Progenitor cell of endocrine pancreas (in vitro differentiated cells): ENCODE results near the gene DRGX. TPM values are rescaled to one million over a fixed set of nuclear protein-coding genes. Genes with fewer than 3 reads are reported as not detected.

ENCODE experiments used
- DNase-seq: peaks from one replicate; pipeline ENCODE4 v3.0.0; 2021; ENCODE audit warnings: low spot score; ENCODE audit not compliant: unreplicated experiment
- H3K27ac Mint-ChIP-seq: 2 replicates; pipeline ENCODE4 v1.8.0; 2021; ENCODE audit warnings: mild to moderate bottlenecking, moderate library complexity, mixed read lengths
- H3K27me3 Mint-ChIP-seq: 2 replicates; pipeline ENCODE4 v1.8.0; 2021; ENCODE audit warnings: mixed read lengths
- H3K36me3 Mint-ChIP-seq: 2 replicates; pipeline ENCODE4 v1.8.0; 2022; ENCODE audit warnings: mixed read lengths; ENCODE audit not compliant: insufficient read depth
- H3K4me1 Mint-ChIP-seq: 2 replicates; pipeline ENCODE4 v1.8.0; 2021; ENCODE audit warnings: low read depth, mixed read lengths
- H3K4me3 Mint-ChIP-seq: 2 replicates; pipeline ENCODE4 v1.8.0; 2021; ENCODE audit warnings: low read depth, mild to moderate bottlenecking, moderate library complexity, mixed read lengths
- H3K9me3 Mint-ChIP-seq: 2 replicates; pipeline ENCODE4 v1.8.0; 2021; ENCODE audit warnings: low read depth, mixed read lengths
- CTCF ChIP-seq: fragments of 200-600 bp; sonication (generic); IDR thresholded peaks from one replicate; pipeline ENCODE4 v1.5.0; 2021; ENCODE audit warnings: antibody characterized with exemption, mild to moderate bottlenecking; ENCODE audit not compliant: unreplicated experiment
- total RNA-seq: library from RNA; stranded (reverse); gene quantifications from 2 replicates; pipeline ENCODE4 v1.2.1, GENCODE V29; 2021

DRGX gene
- total RNA-seq, 1 donor from 2014 or later: not detected

GRCh38 chr10:49335364-49335972, 60.4 kb downstream of the DRGX start:
- Mint-ChIP-seq H3K27me3 (peaks cover 23% of the 10 kb centered on the region), H3K4me3 (no peak overlapping the region), H3K36me3 (no peaks in the 10 kb centered on the region), H3K9me3 (peaks cover 5% of the 10 kb centered on the region), H3K4me1 (no peaks in the 10 kb centered on the region), H3K27ac (no peak overlapping the region)
- no peak for DNase-seq
- no peak for TF ChIP-seq CTCF

GRCh38 chr10:49334964-49335363, 60.9 kb downstream of the DRGX start:
- Mint-ChIP-seq H3K36me3 (no peaks in the 10 kb centered on the region), H3K27ac (no peak overlapping the region), H3K4me1 (no peaks in the 10 kb centered on the region), H3K27me3 (peaks cover 23% of the 10 kb centered on the region), H3K4me3 (no peak overlapping the region), H3K9me3 (peaks cover 5% of the 10 kb centered on the region)
- no peak for TF ChIP-seq CTCF
- no peak for DNase-seq

- Mint-ChIP-seq H3K9me3 (peaks cover 5% of the 10 kb centered on the region), H3K4me1 (no peaks in the 10 kb centered on the region), H3K27ac (no peak overlapping the region), H3K27me3 (peaks cover 32% of the 10 kb centered on the region), H3K4me3 (no peak overlapping the region), H3K36me3 (no peaks in the 10 kb centered on the region)
- no peak for DNase-seq
- no peak for TF ChIP-seq CTCF
Observed at GRCh38 chr10:49333192-49333591, 62.7 kb downstream of the DRGX start.

- Mint-ChIP-seq H3K27me3 (peaks cover 32% of the 10 kb centered on the region), H3K36me3 (no peaks in the 10 kb centered on the region), H3K27ac (no peak overlapping the region), H3K9me3 (peaks cover 5% of the 10 kb centered on the region), H3K4me1 (no peaks in the 10 kb centered on the region), H3K4me3 (no peak overlapping the region)
- TF ChIP-seq CTCF: no peak
- no peak for DNase-seq
Observed at GRCh38 chr10:49332768-49333167, 63.1 kb downstream of the DRGX start.

GRCh38 chr10:49332333-49332732, 63.6 kb downstream of the DRGX start:
- DNase-seq: no peak
- Mint-ChIP-seq H3K27ac (no peak overlapping the region), H3K36me3 (no peaks in the 10 kb centered on the region), H3K27me3 (peaks cover 32% of the 10 kb centered on the region), H3K9me3 (peaks cover 5% of the 10 kb centered on the region), H3K4me3 (no peak overlapping the region), H3K4me1 (no peaks in the 10 kb centered on the region)
- no peak for TF ChIP-seq CTCF
